ENCODE results near the gene GMNC. TPM values are rescaled to one million over a fixed set of nuclear protein-coding genes. Genes with fewer than 3 reads are reported as not detected.
A peak's percentile ranks its signal among the peaks of the same experiment; 100 is the strongest.

GMNC gene
- total RNA-seq, 6 donors from 2014 or later: 0.49 TPM; not detected in 5

- 55 to 62% methylated on average over 4 of the region's 4 CpGs for WGBS, 2 donors
- Histone ChIP-seq H3K9me3 (no peaks in the 10 kb centered on the region), H3K4me1 (no peaks in the 10 kb centered on the region), H3K36me3 (no peaks in the 10 kb centered on the region), H3K4me3 (no peak overlapping the region), H3K27ac (no peak overlapping the region), H3K27me3 (no peaks in the 10 kb centered on the region)
- TF ChIP-seq, protein P1, sequence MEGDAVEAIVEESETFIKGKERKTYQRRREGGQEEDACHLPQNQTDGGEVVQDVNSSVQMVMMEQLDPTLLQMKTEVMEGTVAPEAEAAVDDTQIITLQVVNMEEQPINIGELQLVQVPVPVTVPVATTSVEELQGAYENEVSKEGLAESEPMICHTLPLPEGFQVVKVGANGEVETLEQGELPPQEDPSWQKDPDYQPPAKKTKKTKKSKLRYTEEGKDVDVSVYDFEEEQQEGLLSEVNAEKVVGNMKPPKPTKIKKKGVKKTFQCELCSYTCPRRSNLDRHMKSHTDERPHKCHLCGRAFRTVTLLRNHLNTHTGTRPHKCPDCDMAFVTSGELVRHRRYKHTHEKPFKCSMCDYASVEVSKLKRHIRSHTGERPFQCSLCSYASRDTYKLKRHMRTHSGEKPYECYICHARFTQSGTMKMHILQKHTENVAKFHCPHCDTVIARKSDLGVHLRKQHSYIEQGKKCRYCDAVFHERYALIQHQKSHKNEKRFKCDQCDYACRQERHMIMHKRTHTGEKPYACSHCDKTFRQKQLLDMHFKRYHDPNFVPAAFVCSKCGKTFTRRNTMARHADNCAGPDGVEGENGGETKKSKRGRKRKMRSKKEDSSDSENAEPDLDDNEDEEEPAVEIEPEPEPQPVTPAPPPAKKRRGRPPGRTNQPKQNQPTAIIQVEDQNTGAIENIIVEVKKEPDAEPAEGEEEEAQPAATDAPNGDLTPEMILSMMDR (IDR thresholded peaks at IDR 0.05): no peak
- no peak for TF ChIP-seq EP300 (IDR thresholded peaks at IDR 0.05)
- TF ChIP-seq POLR2A (IDR thresholded peaks at IDR 0.05): no peak
- TF ChIP-seq POLR2AphosphoS5 (IDR thresholded peaks at IDR 0.05): no peak
- DNase-seq (no peak), ATAC-seq (ENCODE audit: low FRiP score in 2 of 2) (no peak)
These were observed 22.3 kb downstream of the GMNC start for GRCh38 chr3:190840146-190840545.

- Histone ChIP-seq H3K9me3 (no peaks in the 10 kb centered on the region), H3K36me3 (no peaks in the 10 kb centered on the region), H3K4me3 (no peak overlapping the region), H3K4me1 (no peaks in the 10 kb centered on the region), H3K27ac (no peak overlapping the region), H3K27me3 (no peaks in the 10 kb centered on the region)
- DNase-seq (peak in 1 of 2 donors; percentile 4), ATAC-seq (ENCODE audit: low FRiP score in 2 of 2) (no peak)
- TF ChIP-seq, protein P1 (IDR thresholded peaks at IDR 0.05): no peak
- TF ChIP-seq POLR2AphosphoS5 (IDR thresholded peaks at IDR 0.05) (no peak), POLR2A (IDR thresholded peaks at IDR 0.05) (no peak), EP300 (IDR thresholded peaks at IDR 0.05) (no peak)
- 78 to 84% methylated on average over 8 of the region's 8 CpGs for WGBS, 2 donors
These were observed 31.3 kb downstream of the GMNC start for GRCh38 chr3:190831225-190831624.

DNA sequence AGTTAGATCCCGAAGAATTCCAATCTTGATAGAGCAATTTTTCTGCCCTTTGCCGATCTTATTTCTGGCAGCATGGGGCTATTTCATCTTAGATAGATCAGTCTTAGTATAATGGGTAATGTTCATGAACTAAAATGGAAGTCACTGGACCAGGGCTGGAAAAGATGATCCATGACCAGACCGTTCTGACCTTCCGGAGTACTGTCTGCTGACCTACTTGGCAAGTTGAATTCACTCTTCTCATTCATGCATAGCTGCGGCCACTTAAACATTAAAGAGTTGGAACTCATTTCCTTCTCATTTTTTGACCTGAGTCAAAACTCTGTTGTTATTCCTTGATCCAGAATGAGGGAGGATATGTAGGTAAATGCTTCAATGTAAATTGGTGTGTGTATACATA, 32.5 kb downstream of the GMNC start:
- H3K9me3 ChIP-seq: no peaks in the 10 kb centered on the region

GRCh38 chr3:190826018-190826417, 36.5 kb downstream of the GMNC start:
- DNase-seq: no peak
- 64 to 78% methylated on average over 2 of the region's 2 CpGs for WGBS, 2 donors
- no peaks in the 10 kb centered on the region for H3K9me3 ChIP-seq

More for the DNA sequence above, 32.5 kb downstream of the GMNC start:
- TF ChIP-seq POLR2AphosphoS5 (IDR thresholded peaks at IDR 0.05) (no peak), POLR2A (IDR thresholded peaks at IDR 0.05) (no peak), EP300 (IDR thresholded peaks at IDR 0.05) (no peak)
- TF ChIP-seq, protein P1 (IDR thresholded peaks at IDR 0.05): no peak
- Histone ChIP-seq H3K4me3 (no peak overlapping the region), H3K4me1 (no peaks in the 10 kb centered on the region), H3K36me3 (no peaks in the 10 kb centered on the region), H3K27ac (no peak overlapping the region), H3K27me3 (no peaks in the 10 kb centered on the region)
- 89 to 93% methylated on average over 5 of the region's 5 CpGs for WGBS, 2 donors
- ATAC-seq (ENCODE audit: low FRiP score in 2 of 2): no peak
- no peak for DNase-seq

More at GRCh38 chr3:190826018-190826417, 36.5 kb downstream of the GMNC start:
- no peak overlapping the region for H3K4me3 ChIP-seq
- TF ChIP-seq POLR2AphosphoS5 (IDR thresholded peaks at IDR 0.05) (no peak), EP300 (IDR thresholded peaks at IDR 0.05) (no peak), POLR2A (IDR thresholded peaks at IDR 0.05) (no peak)
- TF ChIP-seq, protein P1 (IDR thresholded peaks at IDR 0.05): no peak
- no peaks in the 10 kb centered on the region for H3K36me3 ChIP-seq
- no peaks in the 10 kb centered on the region for H3K4me1 ChIP-seq
- no peak overlapping the region for H3K27ac ChIP-seq
- no peaks in the 10 kb centered on the region for H3K27me3 ChIP-seq
- no peak for ATAC-seq (ENCODE audit: low FRiP score in 2 of 2)

All from upper lobe of left lung (tissue), 6 donors.